Measurements from ENCODE around the gene KIF2C.

DNA sequence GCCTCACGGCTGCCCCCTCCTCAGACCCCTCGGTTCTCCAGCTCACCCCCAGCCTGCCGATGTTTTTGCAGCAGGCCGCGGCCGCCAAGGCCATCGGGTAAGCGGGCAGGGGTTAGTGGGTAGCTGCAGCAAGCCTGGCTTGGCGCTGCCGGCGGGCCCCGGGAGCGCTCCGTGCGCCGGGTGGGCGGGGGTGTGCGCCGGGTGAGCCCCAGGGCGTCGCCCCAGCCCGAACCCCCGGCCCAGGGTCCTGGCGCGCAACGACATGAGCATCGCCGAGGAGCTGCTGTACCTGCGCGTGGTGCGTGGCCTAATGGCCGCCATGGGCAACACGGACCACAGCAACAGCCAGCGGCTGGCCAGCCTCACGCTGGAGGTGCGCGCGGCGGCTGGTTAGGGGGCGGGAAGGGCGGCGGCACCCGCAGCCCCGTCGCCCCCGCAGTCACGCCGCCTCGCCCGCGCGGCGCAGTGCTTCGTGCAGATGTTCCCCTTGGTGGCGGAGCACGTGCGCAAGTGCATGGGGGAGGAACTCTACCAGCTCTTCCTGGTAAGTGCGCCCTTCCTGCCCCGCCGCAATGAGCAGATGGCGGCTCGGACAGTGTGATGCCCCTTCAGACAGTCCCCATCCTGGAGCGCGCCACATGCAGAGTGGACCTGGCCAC, 15.2 kb upstream of the KIF2C start:
- TF ChIP-seq, protein P1, sequence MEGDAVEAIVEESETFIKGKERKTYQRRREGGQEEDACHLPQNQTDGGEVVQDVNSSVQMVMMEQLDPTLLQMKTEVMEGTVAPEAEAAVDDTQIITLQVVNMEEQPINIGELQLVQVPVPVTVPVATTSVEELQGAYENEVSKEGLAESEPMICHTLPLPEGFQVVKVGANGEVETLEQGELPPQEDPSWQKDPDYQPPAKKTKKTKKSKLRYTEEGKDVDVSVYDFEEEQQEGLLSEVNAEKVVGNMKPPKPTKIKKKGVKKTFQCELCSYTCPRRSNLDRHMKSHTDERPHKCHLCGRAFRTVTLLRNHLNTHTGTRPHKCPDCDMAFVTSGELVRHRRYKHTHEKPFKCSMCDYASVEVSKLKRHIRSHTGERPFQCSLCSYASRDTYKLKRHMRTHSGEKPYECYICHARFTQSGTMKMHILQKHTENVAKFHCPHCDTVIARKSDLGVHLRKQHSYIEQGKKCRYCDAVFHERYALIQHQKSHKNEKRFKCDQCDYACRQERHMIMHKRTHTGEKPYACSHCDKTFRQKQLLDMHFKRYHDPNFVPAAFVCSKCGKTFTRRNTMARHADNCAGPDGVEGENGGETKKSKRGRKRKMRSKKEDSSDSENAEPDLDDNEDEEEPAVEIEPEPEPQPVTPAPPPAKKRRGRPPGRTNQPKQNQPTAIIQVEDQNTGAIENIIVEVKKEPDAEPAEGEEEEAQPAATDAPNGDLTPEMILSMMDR (IDR thresholded peaks at IDR 0.05; ENCODE audit: low read depth, low read length), result no peak
- no peak for TF ChIP-seq EZH2phosphoT487 (IDR thresholded peaks at IDR 0.05; ENCODE audit: low read depth)

Data from OCI-LY3 (cell line).